Measurements from ENCODE around the gene WSCD2.

WSCD2 gene

GRCh38 chr12:108268397-108268796 lies 139.3 kb downstream of the WSCD2 start:
- Histone ChIP-seq H3K27me3 (ENCODE audit: control insufficient read depth in 1 of 2, insufficient read depth in 2 of 2, low read length in 2 of 2) (no peaks in the 10 kb centered on the region), H3K9ac (ENCODE audit: low read depth in 1 of 2, low read length in 2 of 2) (no peak overlapping the region), H3K36me3 (ENCODE audit: control insufficient read depth in 1 of 2, insufficient read depth in 2 of 2, low read length in 2 of 2) (no peaks in the 10 kb centered on the region), H3K4me1 (ENCODE audit: control insufficient read depth in 1 of 2, insufficient read depth in 2 of 2, low read length in 2 of 2) (no peaks in the 10 kb centered on the region), H3K4me3 (ENCODE audit: low read depth in 1 of 2, low read length in 2 of 2) (no peak overlapping the region), H3K9me3 (ENCODE audit: control insufficient read depth in 1 of 2, low read length in 2 of 2) (no peaks in the 10 kb centered on the region), H3K27ac (ENCODE audit: low read depth, low read length) (no peak overlapping the region)

- Histone ChIP-seq H3K4me3 (ENCODE audit: low read depth in 1 of 2, low read length in 2 of 2) (no peak overlapping the region), H3K9me3 (ENCODE audit: control insufficient read depth in 1 of 2, low read length in 2 of 2) (no peaks in the 10 kb centered on the region), H3K36me3 (ENCODE audit: control insufficient read depth in 1 of 2, insufficient read depth in 2 of 2, low read length in 2 of 2) (no peaks in the 10 kb centered on the region), H3K4me1 (ENCODE audit: control insufficient read depth in 1 of 2, insufficient read depth in 2 of 2, low read length in 2 of 2) (no peaks in the 10 kb centered on the region), H3K27ac (ENCODE audit: low read depth, low read length) (no peak overlapping the region), H3K27me3 (ENCODE audit: control insufficient read depth in 1 of 2, insufficient read depth in 2 of 2, low read length in 2 of 2) (no peaks in the 10 kb centered on the region), H3K9ac (ENCODE audit: low read depth in 1 of 2, low read length in 2 of 2) (no peak overlapping the region)
Observed at GRCh38 chr12:108269224-108269623, 140.1 kb downstream of the WSCD2 start.

GRCh38 chr12:108270035-108270848 lies 141.2 kb downstream of the WSCD2 start:
- Histone ChIP-seq H3K27ac (ENCODE audit: low read depth, low read length) (no peak overlapping the region), H3K36me3 (ENCODE audit: control insufficient read depth in 1 of 2, insufficient read depth in 2 of 2, low read length in 2 of 2) (no peaks in the 10 kb centered on the region), H3K4me3 (ENCODE audit: low read depth in 1 of 2, low read length in 2 of 2) (no peak overlapping the region), H3K9me3 (ENCODE audit: control insufficient read depth in 1 of 2, low read length in 2 of 2) (no peaks in the 10 kb centered on the region), H3K4me1 (ENCODE audit: control insufficient read depth in 1 of 2, insufficient read depth in 2 of 2, low read length in 2 of 2) (no peaks in the 10 kb centered on the region), H3K27me3 (ENCODE audit: control insufficient read depth in 1 of 2, insufficient read depth in 2 of 2, low read length in 2 of 2) (no peaks in the 10 kb centered on the region), H3K9ac (ENCODE audit: low read depth in 1 of 2, low read length in 2 of 2) (no peak overlapping the region)

GRCh38 chr12:108270849-108271143 lies 141.7 kb downstream of the WSCD2 start:
- H3K4me3 ChIP-seq (ENCODE audit: low read depth in 1 of 2, low read length in 2 of 2), result no peak overlapping the region
- no peaks in the 10 kb centered on the region for H3K9me3 ChIP-seq (ENCODE audit: control insufficient read depth in 1 of 2, low read length in 2 of 2)
- H3K9ac ChIP-seq (ENCODE audit: low read depth in 1 of 2, low read length in 2 of 2), result no peak overlapping the region
- H3K27me3 ChIP-seq (ENCODE audit: control insufficient read depth in 1 of 2, insufficient read depth in 2 of 2, low read length in 2 of 2), result no peaks in the 10 kb centered on the region
- no peaks in the 10 kb centered on the region for H3K36me3 ChIP-seq (ENCODE audit: control insufficient read depth in 1 of 2, insufficient read depth in 2 of 2, low read length in 2 of 2)
- no peaks in the 10 kb centered on the region for H3K4me1 ChIP-seq (ENCODE audit: control insufficient read depth in 1 of 2, insufficient read depth in 2 of 2, low read length in 2 of 2)
- H3K27ac ChIP-seq (ENCODE audit: low read depth, low read length), result no peak overlapping the region

DNA sequence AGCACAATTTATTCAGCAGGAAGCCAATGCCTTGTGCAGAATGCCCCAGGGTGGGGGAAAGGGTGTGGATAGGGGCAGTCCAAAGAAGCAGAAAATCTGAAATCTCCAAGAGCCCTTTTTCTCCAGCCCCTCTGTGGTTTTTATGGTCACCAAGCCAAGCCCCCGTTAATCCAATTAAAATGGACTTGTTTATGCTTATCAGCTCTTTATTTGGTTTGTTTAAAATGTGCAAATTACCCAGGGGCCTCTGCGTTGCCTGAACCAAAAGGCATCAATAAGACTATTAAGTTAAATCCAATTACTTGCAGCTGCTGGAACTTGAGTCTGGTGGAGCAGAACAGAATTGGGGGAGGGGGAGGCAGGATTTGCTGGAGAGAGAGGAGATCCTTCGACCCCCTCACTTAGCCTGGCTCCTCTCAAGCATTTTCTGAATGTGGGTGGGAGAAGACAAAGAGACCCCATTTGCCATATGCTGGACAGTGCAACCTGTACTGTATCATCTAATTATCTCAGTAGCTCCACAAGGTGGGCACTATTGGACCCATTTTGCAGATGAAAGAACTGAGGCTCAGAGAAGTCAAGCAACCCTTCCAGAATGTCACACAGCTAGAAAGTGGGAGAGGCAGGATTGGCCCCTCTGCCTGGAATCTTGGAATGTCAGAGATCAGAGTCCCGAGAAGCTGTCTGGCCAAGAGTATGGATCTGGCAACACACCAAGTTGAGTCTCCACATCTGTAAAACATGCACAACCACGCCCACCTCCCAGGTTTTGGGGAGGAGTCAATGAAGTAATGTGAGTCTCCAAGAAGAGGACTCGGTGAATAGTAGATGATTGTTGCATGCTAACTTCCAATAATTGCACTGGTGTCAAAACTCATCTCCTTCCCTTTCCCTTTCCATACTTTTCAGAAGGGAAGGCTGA lies 143.1 kb downstream of the WSCD2 start:
- Histone ChIP-seq H3K36me3 (ENCODE audit: control insufficient read depth in 1 of 2, insufficient read depth in 2 of 2, low read length in 2 of 2) (no peaks in the 10 kb centered on the region), H3K27me3 (ENCODE audit: control insufficient read depth in 1 of 2, insufficient read depth in 2 of 2, low read length in 2 of 2) (no peaks in the 10 kb centered on the region), H3K9me3 (ENCODE audit: control insufficient read depth in 1 of 2, low read length in 2 of 2) (no peaks in the 10 kb centered on the region), H3K4me1 (ENCODE audit: control insufficient read depth in 1 of 2, insufficient read depth in 2 of 2, low read length in 2 of 2) (no peaks in the 10 kb centered on the region), H3K27ac (ENCODE audit: low read depth, low read length) (no peak overlapping the region), H3K4me3 (ENCODE audit: low read depth in 1 of 2, low read length in 2 of 2) (no peak overlapping the region), H3K9ac (ENCODE audit: low read depth in 1 of 2, low read length in 2 of 2) (no peak overlapping the region)

DNA sequence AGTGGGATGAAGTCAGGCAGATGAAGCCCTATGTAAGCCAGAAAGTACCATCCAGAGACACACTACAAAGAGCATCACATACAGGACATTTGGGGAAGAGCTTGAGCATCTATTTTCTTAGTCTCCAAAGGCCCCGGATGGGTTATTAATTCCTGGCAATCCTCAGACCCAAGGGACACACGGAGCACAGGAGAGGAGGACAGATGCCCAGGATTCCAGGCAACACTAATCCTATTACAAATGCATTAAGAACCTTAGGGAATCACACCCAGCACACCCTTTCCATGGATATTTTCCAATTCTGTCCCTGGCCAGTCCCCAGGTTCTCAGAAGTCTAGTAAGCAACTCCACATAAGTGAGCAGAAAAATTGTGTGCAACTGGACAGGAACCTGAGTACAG lies 144.1 kb downstream of the WSCD2 start:
- Histone ChIP-seq H3K36me3 (ENCODE audit: control insufficient read depth in 1 of 2, insufficient read depth in 2 of 2, low read length in 2 of 2) (no peaks in the 10 kb centered on the region), H3K4me1 (ENCODE audit: control insufficient read depth in 1 of 2, insufficient read depth in 2 of 2, low read length in 2 of 2) (no peaks in the 10 kb centered on the region)

GRCh38 chr12:108277613-108278012 lies 148.5 kb downstream of the WSCD2 start:
- Histone ChIP-seq H3K9me3 (ENCODE audit: control insufficient read depth in 1 of 2, low read length in 2 of 2) (no peaks in the 10 kb centered on the region), H3K9ac (ENCODE audit: low read depth in 1 of 2, low read length in 2 of 2) (no peak overlapping the region), H3K4me3 (ENCODE audit: low read depth in 1 of 2, low read length in 2 of 2) (no peak overlapping the region), H3K4me1 (ENCODE audit: control insufficient read depth in 1 of 2, insufficient read depth in 2 of 2, low read length in 2 of 2) (no peaks in the 10 kb centered on the region), H3K27me3 (ENCODE audit: control insufficient read depth in 1 of 2, insufficient read depth in 2 of 2, low read length in 2 of 2) (no peaks in the 10 kb centered on the region), H3K36me3 (ENCODE audit: control insufficient read depth in 1 of 2, insufficient read depth in 2 of 2, low read length in 2 of 2) (no peaks in the 10 kb centered on the region), H3K27ac (ENCODE audit: low read depth, low read length) (no peak overlapping the region)

More for the DNA sequence above, 144.1 kb downstream of the WSCD2 start:
- Histone ChIP-seq H3K9me3 (ENCODE audit: control insufficient read depth in 1 of 2, low read length in 2 of 2) (no peaks in the 10 kb centered on the region), H3K27ac (ENCODE audit: low read depth, low read length) (no peak overlapping the region), H3K4me3 (ENCODE audit: low read depth in 1 of 2, low read length in 2 of 2) (no peak overlapping the region), H3K9ac (ENCODE audit: low read depth in 1 of 2, low read length in 2 of 2) (no peak overlapping the region), H3K27me3 (ENCODE audit: control insufficient read depth in 1 of 2, insufficient read depth in 2 of 2, low read length in 2 of 2) (no peaks in the 10 kb centered on the region)

DNA sequence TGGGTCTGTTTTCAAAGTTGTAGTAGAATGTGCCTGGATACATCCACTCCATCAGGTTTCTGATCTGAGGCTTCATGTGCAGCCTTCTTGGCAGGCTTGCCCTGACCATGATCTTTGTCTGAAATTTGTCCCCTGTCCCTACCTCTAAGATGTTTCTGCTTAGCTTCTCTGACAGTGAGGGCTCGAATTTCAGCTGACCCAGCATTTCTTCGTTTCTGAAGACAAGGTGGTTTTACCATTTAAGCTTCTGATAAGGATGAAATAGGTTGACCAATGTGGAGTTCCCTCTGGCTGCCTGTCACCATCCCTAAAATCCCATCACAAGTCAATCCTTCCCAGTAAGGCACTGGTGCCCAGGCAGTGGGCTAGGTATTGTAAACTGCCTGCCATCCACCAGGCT lies 153.1 kb downstream of the WSCD2 start:
- Histone ChIP-seq H3K36me3 (ENCODE audit: control insufficient read depth in 1 of 2, insufficient read depth in 2 of 2, low read length in 2 of 2) (no peaks in the 10 kb centered on the region), H3K9ac (ENCODE audit: low read depth in 1 of 2, low read length in 2 of 2) (no peak overlapping the region), H3K27me3 (ENCODE audit: control insufficient read depth in 1 of 2, insufficient read depth in 2 of 2, low read length in 2 of 2) (no peaks in the 10 kb centered on the region), H3K27ac (ENCODE audit: low read depth, low read length) (no peak overlapping the region), H3K4me1 (ENCODE audit: control insufficient read depth in 1 of 2, insufficient read depth in 2 of 2, low read length in 2 of 2) (no peaks in the 10 kb centered on the region), H3K9me3 (ENCODE audit: control insufficient read depth in 1 of 2, low read length in 2 of 2) (no peaks in the 10 kb centered on the region), H3K4me3 (ENCODE audit: low read depth in 1 of 2, low read length in 2 of 2) (no peak overlapping the region)

DNA sequence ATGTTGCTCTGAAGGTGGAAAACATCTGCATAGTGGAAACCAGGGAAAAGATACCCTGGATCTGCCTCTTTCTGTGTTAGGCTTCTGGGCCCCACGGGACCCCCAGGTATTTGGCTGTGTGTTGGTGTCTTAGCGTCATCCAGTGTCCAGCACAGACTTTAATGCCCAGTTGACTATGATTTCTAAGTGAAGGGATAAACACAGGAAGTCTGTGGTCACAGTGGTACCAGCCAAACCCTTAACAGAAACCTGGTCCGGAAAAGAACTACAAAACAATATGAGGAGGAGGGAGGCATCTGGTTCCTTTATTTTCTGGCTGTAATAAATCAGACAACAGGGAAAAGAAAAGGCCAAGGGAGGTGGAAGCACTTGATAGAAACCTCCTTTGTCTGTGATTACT lies 153.6 kb downstream of the WSCD2 start:
- H3K4me3 ChIP-seq (ENCODE audit: low read depth in 1 of 2, low read length in 2 of 2), result no peak overlapping the region
- no peaks in the 10 kb centered on the region for H3K4me1 ChIP-seq (ENCODE audit: control insufficient read depth in 1 of 2, insufficient read depth in 2 of 2, low read length in 2 of 2)
- no peak overlapping the region for H3K9ac ChIP-seq (ENCODE audit: low read depth in 1 of 2, low read length in 2 of 2)
- no peaks in the 10 kb centered on the region for H3K9me3 ChIP-seq (ENCODE audit: control insufficient read depth in 1 of 2, low read length in 2 of 2)
- H3K36me3 ChIP-seq (ENCODE audit: control insufficient read depth in 1 of 2, insufficient read depth in 2 of 2, low read length in 2 of 2), result no peaks in the 10 kb centered on the region
- no peak overlapping the region for H3K27ac ChIP-seq (ENCODE audit: low read depth, low read length)
- no peaks in the 10 kb centered on the region for H3K27me3 ChIP-seq (ENCODE audit: control insufficient read depth in 1 of 2, insufficient read depth in 2 of 2, low read length in 2 of 2)

- Histone ChIP-seq H3K4me3 (ENCODE audit: low read depth in 1 of 2, low read length in 2 of 2) (no peak overlapping the region), H3K27me3 (ENCODE audit: control insufficient read depth in 1 of 2, insufficient read depth in 2 of 2, low read length in 2 of 2) (no peaks in the 10 kb centered on the region), H3K27ac (ENCODE audit: low read depth, low read length) (no peak overlapping the region), H3K4me1 (ENCODE audit: control insufficient read depth in 1 of 2, insufficient read depth in 2 of 2, low read length in 2 of 2) (no peaks in the 10 kb centered on the region), H3K9ac (ENCODE audit: low read depth in 1 of 2, low read length in 2 of 2) (no peak overlapping the region), H3K9me3 (ENCODE audit: control insufficient read depth in 1 of 2, low read length in 2 of 2) (no peaks in the 10 kb centered on the region), H3K36me3 (ENCODE audit: control insufficient read depth in 1 of 2, insufficient read depth in 2 of 2, low read length in 2 of 2) (no peaks in the 10 kb centered on the region)
Observed at GRCh38 chr12:108284163-108284562, 155.1 kb downstream of the WSCD2 start.
